HEK293 (cell line): ENCODE data around the gene ZNF444.

Source experiments
- CTCF ChIA-PET: fragments of 350-600 bp; formaldehyde crosslinking; extraction: SDS; loops from one replicate; lab custom pipeline; 2021; ENCODE audit warnings: antibody characterized with exemption; lab: Yijun Ruan, JAX
- POLR2A ChIA-PET: fragments of 300-600 bp; formaldehyde crosslinking; extraction: SDS; loops from one replicate; lab custom pipeline; 2020; ENCODE audit warnings: antibody characterized with exemption, inconsistent platforms; lab: Yijun Ruan, JAX
- H3K27ac ChIP-seq: fragments of 200-500 bp; sonication (Bioruptor generic); 2 replicates; pipeline ENCODE4 v1.5.1; 2014; ENCODE audit warnings: low read depth, low read length, control low read depth, inconsistent platforms; ENCODE audit errors: extremely low read depth
- H3K36me3 ChIP-seq, 2 experiments: fragments of 200-500 bp in 1 of 2; sonication (Bioruptor generic) in 1 of 2; 1 replicate in 1 of 2; 2 replicates in 1 of 2; pipeline ENCODE4 v1.5.1; 2014 to 2017; ENCODE audit warnings: inconsistent platforms in 2 of 2, low read length in 2 of 2; ENCODE audit not compliant: control insufficient read depth in 2 of 2, insufficient read depth in 1 of 2
- H3K4me1 ChIP-seq: fragments of 200-500 bp; sonication (Bioruptor generic); 2 replicates; pipeline ENCODE4 v1.5.1; 2014; ENCODE audit warnings: mild to moderate bottlenecking, low read length, inconsistent platforms; ENCODE audit not compliant: control insufficient read depth, insufficient read depth
- H3K4me3 ChIP-seq: 2 replicates; pipeline ENCODE4 v1.5.1; 2011; ENCODE audit warnings: low read depth, mild to moderate bottlenecking, control low read depth, low read length, moderate library complexity
- H3K9me3 ChIP-seq: fragments of 200-500 bp; sonication (Bioruptor generic); 2 replicates; pipeline ENCODE4 v1.5.1; 2014; ENCODE audit warnings: low read depth, low read length, inconsistent platforms; ENCODE audit not compliant: control insufficient read depth, insufficient read depth
- HOXC10 ChIP-seq: sonication (generic); formaldehyde crosslinking; IDR thresholded peaks from 2 replicates; pipeline ENCODE4 v1.8.1; 2023; ENCODE audit warnings: mild to moderate bottlenecking, missing genetic modification reagents
- PRDM2 ChIP-seq: fragments of 450-650 bp; formaldehyde crosslinking; IDR thresholded peaks from 2 replicates; pipeline ENCODE4 v1.5.1; 2016; ENCODE audit warnings: missing biosample characterization, missing genetic modification characterization, borderline replicate concordance
- REPIN1 ChIP-seq: fragments of 450-650 bp; formaldehyde crosslinking; IDR thresholded peaks from 2 replicates; pipeline ENCODE4 v1.5.1; 2017; ENCODE audit warnings: missing biosample characterization, missing genetic modification characterization, low read depth
- WT1 ChIP-seq: fragments of 450-650 bp; formaldehyde crosslinking; IDR thresholded peaks from 2 replicates; pipeline ENCODE4 v1.5.1; 2016; ENCODE audit warnings: missing biosample characterization, missing genetic modification characterization
- ZBTB1 ChIP-seq: fragments of 450-650 bp; formaldehyde crosslinking; IDR thresholded peaks from 2 replicates; pipeline ENCODE4 v1.5.1; 2016; ENCODE audit warnings: missing biosample characterization, missing genetic modification characterization
- ZNF239 ChIP-seq: fragments of 450-650 bp; formaldehyde crosslinking; IDR thresholded peaks from 2 replicates; pipeline ENCODE4 v1.5.1; 2016; ENCODE audit warnings: missing biosample characterization, missing genetic modification characterization
- ZNF335 ChIP-seq: fragments of 450-650 bp; formaldehyde crosslinking; conservative IDR thresholded peaks from 2 replicates; pipeline ENCODE4 v1.5.1; 2016; ENCODE audit warnings: missing biosample characterization, missing genetic modification characterization
- ZNF394 ChIP-seq: fragments of 450-650 bp; formaldehyde crosslinking; IDR thresholded peaks from 2 replicates; pipeline ENCODE4 v1.5.1; 2016; ENCODE audit warnings: missing biosample characterization, missing genetic modification characterization, mild to moderate bottlenecking, moderate library complexity, borderline replicate concordance
- ZNF473 ChIP-seq: fragments of 450-650 bp; formaldehyde crosslinking; IDR thresholded peaks from 2 replicates; pipeline ENCODE4 v1.5.1; 2017; ENCODE audit warnings: missing biosample characterization, missing genetic modification characterization
- ZNF529 ChIP-seq: fragments of 450-650 bp; formaldehyde crosslinking; IDR thresholded peaks from 2 replicates; pipeline ENCODE4 v1.5.1; 2017; ENCODE audit warnings: missing genetic modification characterization, missing biosample characterization; ENCODE audit not compliant: insufficient replicate concordance
- ZNF664 ChIP-seq: fragments of 450-650 bp; formaldehyde crosslinking; IDR thresholded peaks from 2 replicates; pipeline ENCODE4 v1.5.1; 2016; ENCODE audit warnings: missing biosample characterization, missing genetic modification characterization
- TF ChIP-seq, protein P1 (sequence below): fragments of 450-650 bp; formaldehyde crosslinking; IDR thresholded peaks from 2 replicates; pipeline ENCODE4 v1.5.1; 2016; ENCODE audit warnings: missing biosample characterization, missing genetic modification characterization
- TF ChIP-seq, protein P2 (sequence below): fragments of 450-650 bp; formaldehyde crosslinking; IDR thresholded peaks from 2 replicates; pipeline ENCODE4 v1.5.1; 2016; ENCODE audit warnings: missing biosample characterization, missing genetic modification characterization

Gene ZNF444

GRCh38 chr19:56106397-56106849 lies 34.7 kb upstream of the ZNF444 start (continued):
- no peak for TF ChIP-seq ZNF394 (tag by site-specific recombination)
- no peak for TF ChIP-seq PRDM2
- no peak for TF ChIP-seq ZBTB1 (tag by site-specific recombination)

- TF ChIP-seq HOXC10 (CRISPR knock-in tag) = no peak
- no peak for TF ChIP-seq ZNF473 (tag by site-specific recombination)
- TF ChIP-seq ZNF664 (tag by site-specific recombination) = no peak
- TF ChIP-seq ZNF239 (tag by site-specific recombination) = no peak
- TF ChIP-seq REPIN1 (tag by site-specific recombination) = no peak
- no peak for TF ChIP-seq ZNF335 (tag by site-specific recombination)
- TF ChIP-seq WT1 (tag by site-specific recombination) = no peak
- TF ChIP-seq, protein P1, sequence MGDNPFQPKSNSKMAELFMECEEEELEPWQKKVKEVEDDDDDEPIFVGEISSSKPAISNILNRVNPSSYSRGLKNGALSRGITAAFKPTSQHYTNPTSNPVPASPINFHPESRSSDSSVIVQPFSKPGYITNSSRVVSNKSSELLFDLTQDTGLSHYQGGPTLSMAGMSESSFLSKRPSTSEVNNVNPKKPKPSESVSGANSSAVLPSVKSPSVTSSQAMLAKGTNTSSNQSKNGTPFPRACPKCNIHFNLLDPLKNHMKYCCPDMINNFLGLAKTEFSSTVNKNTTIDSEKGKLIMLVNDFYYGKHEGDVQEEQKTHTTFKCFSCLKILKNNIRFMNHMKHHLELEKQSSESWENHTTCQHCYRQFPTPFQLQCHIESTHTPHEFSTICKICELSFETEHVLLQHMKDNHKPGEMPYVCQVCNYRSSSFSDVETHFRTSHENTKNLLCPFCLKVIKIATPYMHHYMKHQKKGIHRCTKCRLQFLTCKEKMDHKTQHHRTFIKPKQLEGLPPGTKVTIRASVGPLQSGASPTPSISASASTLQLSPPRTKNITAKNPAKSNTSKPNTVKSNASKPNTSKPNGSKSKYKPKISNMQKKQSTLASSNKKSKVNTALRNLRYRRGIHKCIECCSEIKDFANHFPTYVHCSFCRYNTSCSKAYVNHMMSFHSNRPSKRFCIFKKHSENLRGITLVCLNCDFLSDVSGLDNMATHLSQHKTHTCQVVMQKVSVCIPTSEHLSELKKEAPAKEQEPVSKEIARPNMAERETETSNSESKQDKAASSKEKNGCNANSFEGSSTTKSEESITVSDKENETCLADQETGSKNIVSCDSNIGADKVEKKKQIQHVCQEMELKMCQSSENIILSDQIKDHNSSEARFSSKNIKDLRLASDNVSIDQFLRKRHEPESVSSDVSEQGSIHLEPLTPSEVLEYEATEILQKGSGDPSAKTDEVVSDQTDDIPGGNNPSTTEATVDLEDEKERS = no peak
- TF ChIP-seq, protein P2, sequence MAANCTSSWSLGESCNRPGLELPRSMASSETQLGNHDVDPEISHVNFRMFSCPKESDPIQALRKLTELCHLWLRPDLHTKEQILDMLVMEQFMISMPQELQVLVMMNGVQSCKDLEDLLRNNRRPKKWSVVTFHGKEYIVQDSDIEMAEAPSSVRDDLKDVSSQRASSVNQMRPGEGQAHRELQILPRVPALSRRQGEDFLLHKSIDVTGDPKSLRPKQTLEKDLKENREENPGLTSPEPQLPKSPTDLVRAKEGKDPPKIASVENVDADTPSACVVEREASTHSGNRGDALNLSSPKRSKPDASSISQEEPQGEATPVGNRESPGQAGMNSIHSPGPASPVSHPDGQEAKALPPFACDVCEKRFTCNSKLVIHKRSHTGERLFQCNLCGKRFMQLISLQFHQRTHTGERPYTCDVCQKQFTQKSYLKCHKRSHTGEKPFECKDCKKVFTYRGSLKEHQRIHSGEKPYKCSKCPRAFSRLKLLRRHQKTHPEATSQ (tag by site-specific recombination) = no peak
- no peak for TF ChIP-seq ZNF529 (tag by site-specific recombination)
- ChIA-PET POLR2A (interaction anchor here (1.5 kb wide), 2 partner anchors 12 to 14 kb away, joined by 3 read pairs; partner anchors contain the start of gene ZNF787), CTCF (interaction anchor here (1.0 to 1.2 kb wide), 2 partner anchors 47 to 206 kb away, joined by 3 to 4 read pairs; no protein-coding TSS in a partner anchor)
- no peak overlapping the region for H3K27ac ChIP-seq
- peaks cover 0 to 10% of the 10 kb centered on the region in 2 experiments; a peak in 2 of 3 replicates for H3K36me3 ChIP-seq
- no peak overlapping the region for H3K4me3 ChIP-seq
- H3K4me1 ChIP-seq = peaks cover 24% of the 10 kb centered on the region
- no peaks in the 10 kb centered on the region for H3K9me3 ChIP-seq
These were observed 34.1 kb upstream of the ZNF444 start for GRCh38 chr19:56106993-56107392.
